ENCODE results near the gene NCAPG2. TPM values are rescaled to one million over a fixed set of nuclear protein-coding genes. Genes with fewer than 3 reads are reported as not detected.

NCAPG2 gene
- polyA plus RNA-seq, 1 donor (not counting 4 experiments of a cell fraction or from before 2014, with no cell fraction given): 16.5 TPM

DNA sequence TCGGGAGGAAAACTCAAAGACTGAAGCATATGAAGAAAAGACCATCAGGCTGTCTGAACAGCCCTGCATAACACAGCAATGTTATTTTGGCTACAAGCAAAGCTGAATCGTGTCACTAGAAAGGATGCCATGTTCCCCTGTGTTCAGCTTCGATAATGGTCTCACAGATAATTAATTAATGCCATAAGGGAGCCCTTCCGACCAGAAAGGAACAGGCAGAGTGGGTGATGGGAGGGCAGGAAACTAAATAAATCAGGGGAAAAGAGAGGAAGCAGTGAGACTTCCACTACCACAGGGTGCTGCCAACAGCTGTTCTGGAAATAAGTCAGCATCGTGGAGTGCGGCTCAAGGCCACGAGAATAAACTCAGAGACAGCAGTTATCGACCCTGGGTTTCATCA is 120.2 kb downstream of the NCAPG2 start:
- Histone ChIP-seq H3K4me2 (ENCODE audit: control insufficient read depth, extremely low read depth, insufficient read depth, low read depth, low read length) (no peak overlapping the region), H4K20me1 (ENCODE audit: control insufficient read depth, extremely low read depth, insufficient read depth, low read length) (no peaks in the 10 kb centered on the region), H3K36me3 (ENCODE audit: control insufficient read depth in 2 of 2, extremely low read depth in 1 of 2, insufficient read depth in 2 of 2, low read length in 2 of 2) (no peaks in the 10 kb centered on the region), H3K4me3 (ENCODE audit: control insufficient read depth in 2 of 3, extremely low read depth in 1 of 3, insufficient read depth in 2 of 3, low read depth in 1 of 3, low read length in 3 of 3) (no peak overlapping the region), H3K27ac (ENCODE audit: control insufficient read depth, insufficient read depth, low read length) (no peak overlapping the region), H3K4me1 (ENCODE audit: control insufficient read depth, extremely low read depth, insufficient read depth, low read length) (no peaks in the 10 kb centered on the region), H3K79me2 (ENCODE audit: control insufficient read depth, insufficient read depth, low read length) (no peaks in the 10 kb centered on the region), H3K9me3 (ENCODE audit: control insufficient read depth, low read depth, low read length) (no peaks in the 10 kb centered on the region), H3K9me1 (ENCODE audit: control insufficient read depth, extremely low read depth, insufficient read depth, low read length) (no peaks in the 10 kb centered on the region), H2AFZ (ENCODE audit: control insufficient read depth, low read length) (no peak overlapping the region), H3K9ac (ENCODE audit: control insufficient read depth, extremely low read depth, insufficient read depth, low read length) (no peak overlapping the region), H3K27me3 (ENCODE audit: control insufficient read depth, extremely low read depth, insufficient read depth, low read length) (peaks cover 26% of the 10 kb centered on the region)
- FAIRE-seq (no peak), DNase-seq (ENCODE audit: low read depth, low spot score) (no peak)
- dilution Hi-C loops (cut with MboI; ENCODE audit: extremely low pct_ligation_motif_present, low sequenced_read_pairs): no loop called here
- TF ChIP-seq CTCF (optimal IDR thresholded peaks at IDR 0.05 in 1 of 3, IDR thresholded peaks at IDR 0.05 in 1 of 3, conservative IDR thresholded peaks at IDR 0.05 in 1 of 3; ENCODE audit: extremely low read depth in 1 of 3, insufficient read depth in 2 of 3, low read length in 3 of 3) (no peak), EZH2 (IDR thresholded peaks at IDR 0.05; ENCODE audit: low read length) (no peak)

DNA sequence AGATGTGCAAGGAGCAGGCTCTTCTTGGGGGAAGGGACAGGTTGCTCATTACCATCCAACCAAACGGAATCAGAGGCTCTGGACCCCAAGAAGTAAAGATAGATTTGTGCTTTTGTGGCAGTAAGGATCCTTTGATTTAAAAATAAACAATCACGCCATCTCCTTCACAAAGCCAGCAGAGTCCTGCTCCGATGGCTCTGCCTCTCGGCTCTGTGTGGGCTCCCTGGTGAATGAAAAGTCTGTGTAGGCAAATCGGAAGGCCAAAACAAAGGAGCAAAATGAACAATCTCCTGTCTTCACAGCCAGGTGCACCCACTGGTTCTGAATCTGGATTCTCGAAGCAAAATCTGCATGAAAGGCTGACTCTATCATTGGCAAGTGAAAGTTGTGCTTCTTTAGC is 120.8 kb downstream of the NCAPG2 start:
- dilution Hi-C loops (cut with MboI; ENCODE audit: extremely low pct_ligation_motif_present, low sequenced_read_pairs): no loop called here
- Histone ChIP-seq H3K36me3 (ENCODE audit: control insufficient read depth in 2 of 2, extremely low read depth in 1 of 2, insufficient read depth in 2 of 2, low read length in 2 of 2) (no peaks in the 10 kb centered on the region), H4K20me1 (ENCODE audit: control insufficient read depth, extremely low read depth, insufficient read depth, low read length) (no peaks in the 10 kb centered on the region), H3K27me3 (ENCODE audit: control insufficient read depth, extremely low read depth, insufficient read depth, low read length) (peaks cover 20% of the 10 kb centered on the region), H3K9me3 (ENCODE audit: control insufficient read depth, low read depth, low read length) (no peaks in the 10 kb centered on the region), H3K79me2 (ENCODE audit: control insufficient read depth, insufficient read depth, low read length) (no peaks in the 10 kb centered on the region), H3K9me1 (ENCODE audit: control insufficient read depth, extremely low read depth, insufficient read depth, low read length) (no peaks in the 10 kb centered on the region), H3K4me3 (ENCODE audit: control insufficient read depth in 2 of 3, extremely low read depth in 1 of 3, insufficient read depth in 2 of 3, low read depth in 1 of 3, low read length in 3 of 3) (no peak overlapping the region), H3K4me1 (ENCODE audit: control insufficient read depth, extremely low read depth, insufficient read depth, low read length) (no peaks in the 10 kb centered on the region), H3K4me2 (ENCODE audit: control insufficient read depth, extremely low read depth, insufficient read depth, low read depth, low read length) (no peak overlapping the region), H2AFZ (ENCODE audit: control insufficient read depth, low read length) (no peak overlapping the region), H3K9ac (ENCODE audit: control insufficient read depth, extremely low read depth, insufficient read depth, low read length) (no peak overlapping the region), H3K27ac (ENCODE audit: control insufficient read depth, insufficient read depth, low read length) (no peak overlapping the region)
- TF ChIP-seq EZH2 (IDR thresholded peaks at IDR 0.05; ENCODE audit: low read length) (no peak), CTCF (optimal IDR thresholded peaks at IDR 0.05 in 1 of 3, IDR thresholded peaks at IDR 0.05 in 1 of 3, conservative IDR thresholded peaks at IDR 0.05 in 1 of 3; ENCODE audit: extremely low read depth in 1 of 3, insufficient read depth in 2 of 3, low read length in 3 of 3) (no peak)
- FAIRE-seq (no peak), DNase-seq (ENCODE audit: low read depth, low spot score) (no peak)

All from keratinocyte (primary cell).